ENCODE data around the gene RPRD1B. TPM values are rescaled to one million over a fixed set of nuclear protein-coding genes. Genes with fewer than 3 reads are reported as not detected.

The RPRD1B gene
- total and polyA plus RNA-seq, 4 donors = 5.8 to 34.3 (median 29.4) TPM

DNA sequence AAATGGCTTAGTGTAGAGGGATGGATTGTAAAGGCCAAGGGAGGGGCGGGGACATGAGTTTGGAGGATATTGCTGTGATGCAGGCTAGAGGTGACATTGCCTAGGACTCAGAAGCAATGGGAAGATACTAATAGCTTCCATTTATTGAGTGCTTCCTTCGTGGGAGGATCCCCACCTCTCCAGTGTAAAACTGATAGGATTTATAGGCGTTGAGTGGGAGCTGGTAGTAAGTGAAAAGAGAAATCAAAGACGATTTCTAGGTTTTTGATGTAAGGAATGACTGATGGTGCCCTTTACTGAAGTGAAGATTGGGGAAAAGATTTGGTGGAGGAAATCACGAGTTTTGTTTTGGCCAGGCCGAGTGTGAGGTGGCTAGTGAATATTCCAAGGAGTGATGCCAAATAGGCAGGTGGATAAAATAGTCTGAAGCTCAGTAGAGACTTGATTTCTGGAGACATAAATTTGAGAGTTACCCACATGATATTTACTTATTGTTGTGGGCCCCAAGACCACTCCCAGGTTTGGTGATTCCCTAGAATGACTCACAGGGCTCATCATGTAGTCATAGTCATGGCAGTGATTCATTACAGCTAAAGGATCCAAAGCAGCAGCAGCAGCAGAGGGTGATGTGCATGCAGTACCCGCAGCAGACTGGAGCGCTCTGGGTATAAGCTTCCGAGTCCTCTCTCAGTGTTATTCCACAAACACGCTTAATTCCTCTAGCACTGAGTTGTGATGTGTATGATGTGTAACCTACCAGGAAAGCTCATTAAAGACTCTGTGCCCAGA, 10.2 kb downstream of the RPRD1B start:
- H3K9me3 ChIP-seq (ENCODE audit: control insufficient read depth in 4 of 4, low read length in 3 of 4) = no peaks in the 10 kb centered on the region
- H3K27me3 ChIP-seq (ENCODE audit: control insufficient read depth in 4 of 4, insufficient read depth in 4 of 4, low read length in 3 of 4) = no peaks in the 10 kb centered on the region
- peaks cover 8 to 45% (median 18%) of the 10 kb centered on the region in 4 donors for H3K36me3 ChIP-seq (ENCODE audit: control insufficient read depth in 4 of 4, insufficient read depth in 3 of 4, low read depth in 1 of 4, low read length in 3 of 4)
- TF ChIP-seq RXRA (IDR thresholded peaks at IDR 0.05) (no peak), FOXA1 (IDR thresholded peaks at IDR 0.05) (no peak), HNF4G (IDR thresholded peaks at IDR 0.05) (no peak), EGR1 (IDR thresholded peaks at IDR 0.05; ENCODE audit: low read depth in 2 of 2) (no peak), RAD21 (IDR thresholded peaks at IDR 0.05) (no peak), GABPA (IDR thresholded peaks at IDR 0.05 in 1 of 2, conservative IDR thresholded peaks at IDR 0.05 in 1 of 2) (no peak), SP1 (IDR thresholded peaks at IDR 0.05) (no peak), FOXA2 (IDR thresholded peaks at IDR 0.05) (no peak), YY1 (IDR thresholded peaks at IDR 0.05) (no peak), JUND (IDR thresholded peaks at IDR 0.05) (no peak), TAF1 (conservative IDR thresholded peaks at IDR 0.05) (no peak), NR2F2 (IDR thresholded peaks at IDR 0.05) (no peak)
- TF ChIP-seq, protein P1, sequence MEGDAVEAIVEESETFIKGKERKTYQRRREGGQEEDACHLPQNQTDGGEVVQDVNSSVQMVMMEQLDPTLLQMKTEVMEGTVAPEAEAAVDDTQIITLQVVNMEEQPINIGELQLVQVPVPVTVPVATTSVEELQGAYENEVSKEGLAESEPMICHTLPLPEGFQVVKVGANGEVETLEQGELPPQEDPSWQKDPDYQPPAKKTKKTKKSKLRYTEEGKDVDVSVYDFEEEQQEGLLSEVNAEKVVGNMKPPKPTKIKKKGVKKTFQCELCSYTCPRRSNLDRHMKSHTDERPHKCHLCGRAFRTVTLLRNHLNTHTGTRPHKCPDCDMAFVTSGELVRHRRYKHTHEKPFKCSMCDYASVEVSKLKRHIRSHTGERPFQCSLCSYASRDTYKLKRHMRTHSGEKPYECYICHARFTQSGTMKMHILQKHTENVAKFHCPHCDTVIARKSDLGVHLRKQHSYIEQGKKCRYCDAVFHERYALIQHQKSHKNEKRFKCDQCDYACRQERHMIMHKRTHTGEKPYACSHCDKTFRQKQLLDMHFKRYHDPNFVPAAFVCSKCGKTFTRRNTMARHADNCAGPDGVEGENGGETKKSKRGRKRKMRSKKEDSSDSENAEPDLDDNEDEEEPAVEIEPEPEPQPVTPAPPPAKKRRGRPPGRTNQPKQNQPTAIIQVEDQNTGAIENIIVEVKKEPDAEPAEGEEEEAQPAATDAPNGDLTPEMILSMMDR (IDR thresholded peaks at IDR 0.05; ENCODE audit: low read depth, low read length, missing input control) = no peak
- TF ChIP-seq, protein P2, sequence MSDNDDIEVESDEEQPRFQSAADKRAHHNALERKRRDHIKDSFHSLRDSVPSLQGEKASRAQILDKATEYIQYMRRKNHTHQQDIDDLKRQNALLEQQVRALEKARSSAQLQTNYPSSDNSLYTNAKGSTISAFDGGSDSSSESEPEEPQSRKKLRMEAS (IDR thresholded peaks at IDR 0.05) = no peak
- TF ChIP-seq, protein P3, sequence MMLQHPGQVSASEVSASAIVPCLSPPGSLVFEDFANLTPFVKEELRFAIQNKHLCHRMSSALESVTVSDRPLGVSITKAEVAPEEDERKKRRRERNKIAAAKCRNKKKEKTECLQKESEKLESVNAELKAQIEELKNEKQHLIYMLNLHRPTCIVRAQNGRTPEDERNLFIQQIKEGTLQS (IDR thresholded peaks at IDR 0.05) = no peak
- TF ChIP-seq, protein P4, sequence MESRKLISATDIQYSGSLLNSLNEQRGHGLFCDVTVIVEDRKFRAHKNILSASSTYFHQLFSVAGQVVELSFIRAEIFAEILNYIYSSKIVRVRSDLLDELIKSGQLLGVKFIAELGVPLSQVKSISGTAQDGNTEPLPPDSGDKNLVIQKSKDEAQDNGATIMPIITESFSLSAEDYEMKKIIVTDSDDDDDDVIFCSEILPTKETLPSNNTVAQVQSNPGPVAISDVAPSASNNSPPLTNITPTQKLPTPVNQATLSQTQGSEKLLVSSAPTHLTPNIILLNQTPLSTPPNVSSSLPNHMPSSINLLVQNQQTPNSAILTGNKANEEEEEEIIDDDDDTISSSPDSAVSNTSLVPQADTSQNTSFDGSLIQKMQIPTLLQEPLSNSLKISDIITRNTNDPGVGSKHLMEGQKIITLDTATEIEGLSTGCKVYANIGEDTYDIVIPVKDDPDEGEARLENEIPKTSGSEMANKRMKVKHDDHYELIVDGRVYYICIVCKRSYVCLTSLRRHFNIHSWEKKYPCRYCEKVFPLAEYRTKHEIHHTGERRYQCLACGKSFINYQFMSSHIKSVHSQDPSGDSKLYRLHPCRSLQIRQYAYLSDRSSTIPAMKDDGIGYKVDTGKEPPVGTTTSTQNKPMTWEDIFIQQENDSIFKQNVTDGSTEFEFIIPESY (IDR thresholded peaks at IDR 0.05) = no peak
- TF ChIP-seq, protein P5, sequence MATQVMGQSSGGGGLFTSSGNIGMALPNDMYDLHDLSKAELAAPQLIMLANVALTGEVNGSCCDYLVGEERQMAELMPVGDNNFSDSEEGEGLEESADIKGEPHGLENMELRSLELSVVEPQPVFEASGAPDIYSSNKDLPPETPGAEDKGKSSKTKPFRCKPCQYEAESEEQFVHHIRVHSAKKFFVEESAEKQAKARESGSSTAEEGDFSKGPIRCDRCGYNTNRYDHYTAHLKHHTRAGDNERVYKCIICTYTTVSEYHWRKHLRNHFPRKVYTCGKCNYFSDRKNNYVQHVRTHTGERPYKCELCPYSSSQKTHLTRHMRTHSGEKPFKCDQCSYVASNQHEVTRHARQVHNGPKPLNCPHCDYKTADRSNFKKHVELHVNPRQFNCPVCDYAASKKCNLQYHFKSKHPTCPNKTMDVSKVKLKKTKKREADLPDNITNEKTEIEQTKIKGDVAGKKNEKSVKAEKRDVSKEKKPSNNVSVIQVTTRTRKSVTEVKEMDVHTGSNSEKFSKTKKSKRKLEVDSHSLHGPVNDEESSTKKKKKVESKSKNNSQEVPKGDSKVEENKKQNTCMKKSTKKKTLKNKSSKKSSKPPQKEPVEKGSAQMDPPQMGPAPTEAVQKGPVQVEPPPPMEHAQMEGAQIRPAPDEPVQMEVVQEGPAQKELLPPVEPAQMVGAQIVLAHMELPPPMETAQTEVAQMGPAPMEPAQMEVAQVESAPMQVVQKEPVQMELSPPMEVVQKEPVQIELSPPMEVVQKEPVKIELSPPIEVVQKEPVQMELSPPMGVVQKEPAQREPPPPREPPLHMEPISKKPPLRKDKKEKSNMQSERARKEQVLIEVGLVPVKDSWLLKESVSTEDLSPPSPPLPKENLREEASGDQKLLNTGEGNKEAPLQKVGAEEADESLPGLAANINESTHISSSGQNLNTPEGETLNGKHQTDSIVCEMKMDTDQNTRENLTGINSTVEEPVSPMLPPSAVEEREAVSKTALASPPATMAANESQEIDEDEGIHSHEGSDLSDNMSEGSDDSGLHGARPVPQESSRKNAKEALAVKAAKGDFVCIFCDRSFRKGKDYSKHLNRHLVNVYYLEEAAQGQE (IDR thresholded peaks at IDR 0.05) = no peak
- no peak overlapping the region for H3K9ac ChIP-seq (ENCODE audit: low read depth in 1 of 2, low read length in 2 of 2)
- H3K4me3 ChIP-seq (ENCODE audit: low read depth in 1 of 3, low read length in 3 of 3) = no peak overlapping the region
- DNase-seq (ENCODE audit: low spot score) = no peak
- WGBS = 95% methylated on average over 10 of the region's 10 CpGs
- peaks cover 0 to 22% (median 5%) of the 10 kb centered on the region in 4 donors for H3K4me1 ChIP-seq (ENCODE audit: control insufficient read depth in 4 of 4, insufficient read depth in 4 of 4, low read length in 3 of 4)
- H3K27ac ChIP-seq (ENCODE audit: low read depth in 1 of 2, low read length in 2 of 2) = no peak overlapping the region
